Measurements from ENCODE around the gene CHCHD6.

Gene CHCHD6

GRCh38 chr3:126956866-126957650 lies 253.0 kb downstream of the CHCHD6 start:
- Histone ChIP-seq H3K9me3 (ENCODE audit: control insufficient read depth, low read depth, low read length) (no peaks in the 10 kb centered on the region), H3K9ac (ENCODE audit: low read length) (no peak overlapping the region), H3K4me3 (ENCODE audit: low read length) (no peak overlapping the region), H3K36me3 (ENCODE audit: control insufficient read depth, low read depth, low read length) (no peaks in the 10 kb centered on the region), H3K27me3 (ENCODE audit: control insufficient read depth, insufficient read depth, low read length) (no peaks in the 10 kb centered on the region), H3K27ac (ENCODE audit: low read length) (no peak overlapping the region), H3K4me1 (ENCODE audit: control insufficient read depth, low read depth, low read length) (peaks cover 10% of the 10 kb centered on the region)

- Histone ChIP-seq H3K9me3 (ENCODE audit: control insufficient read depth, low read depth, low read length) (no peaks in the 10 kb centered on the region), H3K36me3 (ENCODE audit: control insufficient read depth, low read depth, low read length) (no peaks in the 10 kb centered on the region), H3K4me3 (ENCODE audit: low read length) (no peak overlapping the region), H3K9ac (ENCODE audit: low read length) (no peak overlapping the region), H3K27me3 (ENCODE audit: control insufficient read depth, insufficient read depth, low read length) (no peaks in the 10 kb centered on the region), H3K27ac (ENCODE audit: low read length) (no peak overlapping the region), H3K4me1 (ENCODE audit: control insufficient read depth, low read depth, low read length) (peaks cover 10% of the 10 kb centered on the region)
These were observed 254.0 kb downstream of the CHCHD6 start for GRCh38 chr3:126957776-126958637.

DNA sequence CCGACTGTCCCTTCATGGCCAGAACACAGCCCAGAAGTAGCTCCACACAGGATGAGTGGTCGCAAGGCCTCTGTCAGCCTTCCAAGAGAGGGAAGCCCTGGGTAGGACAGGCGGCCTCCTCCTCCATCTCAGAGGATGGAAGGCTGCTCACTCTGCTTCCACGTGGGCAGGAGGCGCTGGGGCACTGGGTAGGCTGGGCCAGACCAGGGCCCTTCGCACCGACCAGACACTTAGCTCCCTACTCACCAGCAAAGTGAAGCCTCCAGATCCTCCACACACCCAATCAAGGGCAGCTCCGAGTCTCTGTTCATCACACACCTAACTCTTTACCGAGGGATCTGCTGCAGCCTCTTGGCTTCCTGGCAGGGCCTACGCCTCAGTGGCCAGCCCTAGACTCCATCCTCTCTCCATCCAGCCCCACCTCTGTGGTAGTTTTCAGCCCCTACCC lies 254.6 kb downstream of the CHCHD6 start:
- Histone ChIP-seq H3K9me3 (ENCODE audit: control insufficient read depth, low read depth, low read length) (no peaks in the 10 kb centered on the region), H3K27me3 (ENCODE audit: control insufficient read depth, insufficient read depth, low read length) (no peaks in the 10 kb centered on the region), H3K4me1 (ENCODE audit: control insufficient read depth, low read depth, low read length) (peaks cover 10% of the 10 kb centered on the region), H3K9ac (ENCODE audit: low read length) (no peak overlapping the region), H3K27ac (ENCODE audit: low read length) (no peak overlapping the region), H3K36me3 (ENCODE audit: control insufficient read depth, low read depth, low read length) (no peaks in the 10 kb centered on the region), H3K4me3 (ENCODE audit: low read length) (no peak overlapping the region)

DNA sequence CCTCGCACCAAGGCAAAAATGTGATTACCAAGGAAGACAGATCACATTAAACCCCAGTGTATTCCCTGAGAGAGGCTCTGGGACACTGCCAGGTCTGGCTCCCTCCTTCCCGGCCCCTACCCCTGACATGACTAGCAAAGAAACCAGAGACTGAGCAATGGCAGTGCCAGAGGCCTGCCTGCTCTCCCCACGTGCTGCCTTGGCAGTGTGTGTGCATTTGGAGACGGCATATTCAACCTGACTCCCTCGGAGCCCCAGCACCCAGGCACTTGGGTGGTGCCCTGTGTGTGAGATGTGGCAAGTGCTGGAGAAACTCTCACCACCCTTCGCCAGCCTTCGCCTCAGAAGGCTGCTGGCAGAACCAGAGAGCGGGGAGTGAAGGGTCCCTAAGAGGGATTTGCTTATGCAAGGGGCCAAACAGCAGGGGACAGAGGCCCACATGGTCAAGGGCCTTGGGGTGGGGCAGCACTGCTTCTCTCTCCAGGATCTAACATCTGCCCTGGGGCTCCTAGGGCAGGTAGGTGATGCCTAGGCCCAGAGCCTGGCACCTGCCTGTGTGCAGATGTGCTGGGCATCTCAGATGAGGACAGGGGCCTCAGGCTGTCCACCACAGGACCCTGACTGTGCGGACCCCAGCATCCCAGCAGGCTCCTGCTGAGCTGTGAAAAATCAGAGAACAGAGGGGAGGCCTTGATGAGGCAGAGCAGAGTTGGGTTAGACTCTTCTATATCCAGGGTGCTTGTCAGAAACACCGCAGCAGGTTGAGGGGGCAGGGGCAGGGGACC lies 255.3 kb downstream of the CHCHD6 start:
- H3K9me3 ChIP-seq (ENCODE audit: control insufficient read depth, low read depth, low read length), result no peaks in the 10 kb centered on the region
- peaks cover 10% of the 10 kb centered on the region for H3K4me1 ChIP-seq (ENCODE audit: control insufficient read depth, low read depth, low read length)
- no peak overlapping the region for H3K27ac ChIP-seq (ENCODE audit: low read length)
- H3K4me3 ChIP-seq (ENCODE audit: low read length), result no peak overlapping the region
- H3K27me3 ChIP-seq (ENCODE audit: control insufficient read depth, insufficient read depth, low read length), result no peaks in the 10 kb centered on the region
- H3K36me3 ChIP-seq (ENCODE audit: control insufficient read depth, low read depth, low read length), result no peaks in the 10 kb centered on the region
- no peak overlapping the region for H3K9ac ChIP-seq (ENCODE audit: low read length)

DNA sequence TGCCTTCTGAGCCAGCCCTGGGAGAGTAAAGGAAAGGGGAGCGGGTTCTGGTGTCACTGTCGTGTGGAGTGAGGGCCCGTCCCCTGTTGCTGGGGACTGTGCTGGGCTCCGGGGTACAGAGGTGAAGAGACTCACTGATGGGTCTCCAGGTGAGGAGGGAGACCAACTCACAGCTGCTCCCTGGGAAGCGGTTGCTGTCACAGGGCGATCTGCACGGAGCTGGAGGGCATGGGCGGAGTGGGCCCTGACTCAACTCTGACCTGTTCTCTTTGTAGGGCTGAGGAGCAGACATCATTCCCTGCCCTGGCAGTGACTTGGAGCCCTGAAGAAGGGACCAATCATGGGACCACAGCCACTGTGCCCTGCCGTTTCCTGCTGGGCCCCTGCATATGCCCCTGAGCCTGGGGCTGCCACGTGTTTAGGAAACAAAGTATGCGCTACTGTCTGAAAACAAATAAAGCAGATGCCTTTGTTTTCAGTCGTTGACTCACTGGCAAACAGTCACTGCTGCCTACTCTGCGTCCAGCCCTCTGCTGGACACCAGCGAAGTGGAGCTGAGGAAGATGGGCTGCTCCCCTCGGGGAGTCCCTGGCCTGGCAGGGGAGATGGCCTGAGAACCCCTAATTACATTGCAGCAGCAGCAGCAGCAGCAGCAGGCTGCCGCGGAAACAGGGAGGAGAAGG lies 256.0 kb downstream of the CHCHD6 start:
- no peaks in the 10 kb centered on the region for H3K9me3 ChIP-seq (ENCODE audit: control insufficient read depth, low read depth, low read length)
- H3K27ac ChIP-seq (ENCODE audit: low read length), result no peak overlapping the region
- H3K27me3 ChIP-seq (ENCODE audit: control insufficient read depth, insufficient read depth, low read length), result no peaks in the 10 kb centered on the region
- no peaks in the 10 kb centered on the region for H3K36me3 ChIP-seq (ENCODE audit: control insufficient read depth, low read depth, low read length)
- H3K4me1 ChIP-seq (ENCODE audit: control insufficient read depth, low read depth, low read length), result peaks cover 10% of the 10 kb centered on the region
- no peak overlapping the region for H3K9ac ChIP-seq (ENCODE audit: low read length)
- H3K4me3 ChIP-seq (ENCODE audit: low read length), result no peak overlapping the region

GRCh38 chr3:126960604-126960995 lies 256.6 kb downstream of the CHCHD6 start:
- H3K4me1 ChIP-seq (ENCODE audit: control insufficient read depth, low read depth, low read length), result peaks cover 10% of the 10 kb centered on the region
- H3K4me3 ChIP-seq (ENCODE audit: low read length), result no peak overlapping the region
- no peak overlapping the region for H3K27ac ChIP-seq (ENCODE audit: low read length)
- H3K9ac ChIP-seq (ENCODE audit: low read length), result no peak overlapping the region
- no peaks in the 10 kb centered on the region for H3K27me3 ChIP-seq (ENCODE audit: control insufficient read depth, insufficient read depth, low read length)
- H3K9me3 ChIP-seq (ENCODE audit: control insufficient read depth, low read depth, low read length), result no peaks in the 10 kb centered on the region
- no peaks in the 10 kb centered on the region for H3K36me3 ChIP-seq (ENCODE audit: control insufficient read depth, low read depth, low read length)

DNA sequence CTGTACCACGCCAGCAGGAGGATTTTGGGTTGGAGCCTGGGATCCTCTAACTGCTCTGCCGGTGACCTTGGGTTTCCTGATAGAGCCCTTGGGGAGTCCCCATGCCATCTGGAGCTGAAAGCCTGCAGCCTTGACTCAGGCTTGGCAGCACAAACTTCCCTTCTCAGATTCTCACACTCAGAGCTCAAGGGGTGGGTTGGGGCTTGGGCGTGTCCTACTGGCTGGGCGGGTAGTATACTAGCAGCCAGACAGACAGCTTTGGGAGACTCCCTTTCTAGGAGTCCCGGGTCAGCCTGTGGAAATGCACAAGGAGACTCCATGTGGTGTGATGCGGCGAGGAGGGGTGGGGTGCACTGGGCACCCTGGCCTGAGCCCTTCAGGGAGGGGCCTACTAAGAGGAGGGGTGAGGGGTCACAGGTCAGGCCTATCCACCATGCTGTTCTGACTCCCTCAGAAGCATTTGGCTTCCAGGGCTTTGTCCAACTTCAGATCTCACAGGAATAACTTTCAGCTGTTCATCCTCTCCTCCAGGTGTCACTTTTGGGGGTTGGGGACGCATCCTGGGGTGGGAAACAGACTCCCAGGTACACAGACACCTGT lies 257.3 kb downstream of the CHCHD6 start:
- H3K27me3 ChIP-seq (ENCODE audit: control insufficient read depth, insufficient read depth, low read length), result no peaks in the 10 kb centered on the region
- no peak overlapping the region for H3K4me3 ChIP-seq (ENCODE audit: low read length)
- no peak overlapping the region for H3K9ac ChIP-seq (ENCODE audit: low read length)
- peaks cover 10% of the 10 kb centered on the region for H3K4me1 ChIP-seq (ENCODE audit: control insufficient read depth, low read depth, low read length)
- no peaks in the 10 kb centered on the region for H3K9me3 ChIP-seq (ENCODE audit: control insufficient read depth, low read depth, low read length)
- no peaks in the 10 kb centered on the region for H3K36me3 ChIP-seq (ENCODE audit: control insufficient read depth, low read depth, low read length)
- H3K27ac ChIP-seq (ENCODE audit: low read length), result no peak overlapping the region

GRCh38 chr3:126961791-126962461 lies 257.9 kb downstream of the CHCHD6 start:
- peaks cover 10% of the 10 kb centered on the region for H3K4me1 ChIP-seq (ENCODE audit: control insufficient read depth, low read depth, low read length)

GRCh38 chr3:126962756-126963155 lies 258.7 kb downstream of the CHCHD6 start:
- Histone ChIP-seq H3K4me1 (ENCODE audit: control insufficient read depth, low read depth, low read length) (peaks cover 10% of the 10 kb centered on the region), H3K4me3 (ENCODE audit: low read length) (no peak overlapping the region), H3K27me3 (ENCODE audit: control insufficient read depth, insufficient read depth, low read length) (no peaks in the 10 kb centered on the region), H3K9me3 (ENCODE audit: control insufficient read depth, low read depth, low read length) (no peaks in the 10 kb centered on the region), H3K36me3 (ENCODE audit: control insufficient read depth, low read depth, low read length) (no peaks in the 10 kb centered on the region), H3K27ac (ENCODE audit: low read length) (no peak overlapping the region), H3K9ac (ENCODE audit: low read length) (no peak overlapping the region)

More at GRCh38 chr3:126961791-126962461, 257.9 kb downstream of the CHCHD6 start:
- no peaks in the 10 kb centered on the region for H3K9me3 ChIP-seq (ENCODE audit: control insufficient read depth, low read depth, low read length)
- H3K36me3 ChIP-seq (ENCODE audit: control insufficient read depth, low read depth, low read length), result no peaks in the 10 kb centered on the region
- no peaks in the 10 kb centered on the region for H3K27me3 ChIP-seq (ENCODE audit: control insufficient read depth, insufficient read depth, low read length)
- H3K9ac ChIP-seq (ENCODE audit: low read length), result no peak overlapping the region
- no peak overlapping the region for H3K27ac ChIP-seq (ENCODE audit: low read length)
- no peak overlapping the region for H3K4me3 ChIP-seq (ENCODE audit: low read length)
